ENCODE measurements around the gene NEK5.
"Not testable (repeated sequence)": the region's sequence is repeated elsewhere in the genome, so short reads cannot be mapped to it uniquely, and the experiment has no call there.

NEK5 gene
- total RNA-seq: 0 to 0.54 (median 0) reads per million in 4 experiments

- peak; percentile 22 for DNase-seq
These were observed at the start of gene NEK5 for GRCh38 chr13:52128714-52129700. Gene NEK5 (minus strand): TSS chr13:52129073. CDS start chr13:52127482, 1,591 bp downstream.

- DNase-seq: no peak
These were observed 48.4 kb upstream of the NEK5 start for GRCh38 chr13:52177276-52177675.

- DNase-seq: not testable (repeated sequence)
These were observed 45.1 kb upstream of the NEK5 start for GRCh38 chr13:52173970-52174369.

- no peak for DNase-seq
These were observed 44.5 kb upstream of the NEK5 start for GRCh38 chr13:52173373-52173772.

- DNase-seq: not testable (repeated sequence)
These were observed 42.8 kb upstream of the NEK5 start for GRCh38 chr13:52171686-52172085.

GRCh38 chr13:52170828-52171391, 42.0 kb upstream of the NEK5 start:
- DNase-seq: not testable (repeated sequence)

- no peak for DNase-seq
These were observed 41.0 kb upstream of the NEK5 start for GRCh38 chr13:52169839-52170238.

- DNase-seq: no peak
These were observed 36.5 kb upstream of the NEK5 start for GRCh38 chr13:52165411-52165810.

- DNase-seq: no peak
These were observed 36.1 kb upstream of the NEK5 start for GRCh38 chr13:52164989-52165388.

- not testable (repeated sequence) for DNase-seq
These were observed 35.0 kb upstream of the NEK5 start for GRCh38 chr13:52163878-52164277.

GRCh38 chr13:52162279-52163101, 33.6 kb upstream of the NEK5 start:
- DNase-seq: no peak

GRCh38 chr13:52161181-52161646, 32.3 kb upstream of the NEK5 start:
- DNase-seq: no peak

GRCh38 chr13:52160506-52160905, 31.6 kb upstream of the NEK5 start:
- no peak for DNase-seq

GRCh38 chr13:52160053-52160452, 31.2 kb upstream of the NEK5 start:
- no peak for DNase-seq

- DNase-seq: peak; percentile 23
These were observed 30.5 kb upstream of the NEK5 start, which contains the start of gene NEK3 for GRCh38 chr13:52159159-52159982. Gene NEK3 (minus strand): TSS chr13:52159597. CDS start chr13:52156191, 3,406 bp downstream.

GRCh38 chr13:52158629-52159158, 29.8 kb upstream of the NEK5 start:
- no peak for DNase-seq

GRCh38 chr13:52156724-52157261, 27.9 kb upstream of the NEK5 start:
- DNase-seq: no peak

GRCh38 chr13:52155177-52155576, 26.3 kb upstream of the NEK5 start:
- DNase-seq: no peak

GRCh38 chr13:52147225-52147624, 18.4 kb upstream of the NEK5 start:
- no peak for DNase-seq

GRCh38 chr13:52141299-52141698, 12.4 kb upstream of the NEK5 start:
- DNase-seq: no peak

GRCh38 chr13:52137489-52137888, 8.6 kb upstream of the NEK5 start:
- no peak for DNase-seq

All from effector CD8-positive, alpha-beta T cell (primary cell).